Prostate gland (tissue), 2 donors: ENCODE measurements around the gene SCN1B. TPM values are rescaled to one million over a fixed set of nuclear protein-coding genes. Genes with fewer than 3 reads are reported as not detected.

ENCODE experiments used
- DNase-seq: peaks from one replicate; pipeline ENCODE4 v3.0.0-alpha.2; 2019; ENCODE audit warnings: low spot score
- H3K27ac ChIP-seq, 2 donors: fragments of 200-600 bp; sonication (generic); 2 replicates each; pipeline ENCODE4 v1.5.1; 2017 to 2019
- H3K27me3 ChIP-seq: fragments of 200-600 bp; sonication (generic); replicated peaks from 2 replicates; pipeline ENCODE4 v1.5.1; 2019; ENCODE audit not compliant: insufficient read depth
- H3K36me3 ChIP-seq, 2 donors: fragments of 200-600 bp; sonication (generic); 1 replicate in 1 of 2; 2 replicates in 1 of 2; pipeline versions ENCODE4 v1.5.1 to v1.8.1; 2017 to 2019
- H3K4me1 ChIP-seq: fragments of 200-600 bp; sonication (generic); replicated peaks from 2 replicates; pipeline ENCODE4 v1.5.1; 2019
- H3K4me3 ChIP-seq, 2 donors: fragments of 200-600 bp; sonication (generic); 2 replicates each; pipeline ENCODE4 v1.5.1; 2017 to 2019
- H3K9me3 ChIP-seq: fragments of 200-600 bp; sonication (generic); 2 replicates; pipeline ENCODE4 v1.5.1; 2017
- POLR2A ChIP-seq: fragments of 450-650 bp; IDR thresholded peaks from one replicate; pipeline ENCODE4 v1.6.1; 2016; ENCODE audit warnings: antibody characterized with exemption, mild to moderate bottlenecking
- POLR2AphosphoS5 ChIP-seq: sonication (generic); formaldehyde crosslinking; IDR thresholded peaks from one replicate; pipeline ENCODE4 v1.6.1; 2017; ENCODE audit warnings: antibody characterized with exemption
- whole genome bisulfite sequencing: methylation state at CpG from one replicate; pipeline ENCODE4 v1.1.5; 2018; 5-methylcytosine and 5-hydroxymethylcytosine counted together
- intact Hi-C: fragments of 100-400 bp; cut with DNase I; formaldehyde crosslinking; loops from one replicate; pipeline ENCODE4 v1.14.2; 2022
- total RNA-seq, 2 donors: library from RNA; depleted of rRNA; stranded (reverse); fragments of >200 nt; gene quantifications; one replicate each; pipeline ENCODE4 v1.1.0, GENCODE V29; 2016
- TF ChIP-seq, protein P1 (sequence below), 4 experiments: fragments of 200-600 bp in 2 of 4; fragments of 450-650 bp in 2 of 4; sonication (generic) in 2 of 4; IDR thresholded peaks; 1 replicate in 3 of 4; 2 replicates in 1 of 4; pipeline ENCODE4 v1.5.1; 2016 to 2019; ENCODE audit warnings: antibody characterized with exemption in 4 of 4, mild to moderate bottlenecking in 2 of 4, moderate library complexity in 2 of 4

Gene SCN1B
- total RNA-seq, 2 donors from 2014 or later: 9.7 to 10.6 TPM

GRCh38 chr19:35084509-35084762 lies 54.2 kb downstream of the SCN1B start:
- no peaks in the 10 kb centered on the region for H3K9me3 ChIP-seq
- H3K4me3 ChIP-seq: no peak overlapping the region
- 92% methylated on average over 3 of the region's 3 CpGs for WGBS
- H3K36me3 ChIP-seq: no peaks in the 10 kb centered on the region
- intact Hi-C loops: loop anchor here (10.0 kb wide), 1 partner anchor 110 kb away; no protein-coding TSS in a partner anchor
- H3K4me1 ChIP-seq: no peaks in the 10 kb centered on the region
- TF ChIP-seq POLR2AphosphoS5: no peak
- TF ChIP-seq, protein P1, sequence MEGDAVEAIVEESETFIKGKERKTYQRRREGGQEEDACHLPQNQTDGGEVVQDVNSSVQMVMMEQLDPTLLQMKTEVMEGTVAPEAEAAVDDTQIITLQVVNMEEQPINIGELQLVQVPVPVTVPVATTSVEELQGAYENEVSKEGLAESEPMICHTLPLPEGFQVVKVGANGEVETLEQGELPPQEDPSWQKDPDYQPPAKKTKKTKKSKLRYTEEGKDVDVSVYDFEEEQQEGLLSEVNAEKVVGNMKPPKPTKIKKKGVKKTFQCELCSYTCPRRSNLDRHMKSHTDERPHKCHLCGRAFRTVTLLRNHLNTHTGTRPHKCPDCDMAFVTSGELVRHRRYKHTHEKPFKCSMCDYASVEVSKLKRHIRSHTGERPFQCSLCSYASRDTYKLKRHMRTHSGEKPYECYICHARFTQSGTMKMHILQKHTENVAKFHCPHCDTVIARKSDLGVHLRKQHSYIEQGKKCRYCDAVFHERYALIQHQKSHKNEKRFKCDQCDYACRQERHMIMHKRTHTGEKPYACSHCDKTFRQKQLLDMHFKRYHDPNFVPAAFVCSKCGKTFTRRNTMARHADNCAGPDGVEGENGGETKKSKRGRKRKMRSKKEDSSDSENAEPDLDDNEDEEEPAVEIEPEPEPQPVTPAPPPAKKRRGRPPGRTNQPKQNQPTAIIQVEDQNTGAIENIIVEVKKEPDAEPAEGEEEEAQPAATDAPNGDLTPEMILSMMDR (IDR thresholded peaks at IDR 0.05): no peak
- no peak for TF ChIP-seq POLR2A
- DNase-seq: no peak
- no peaks in the 10 kb centered on the region for H3K27me3 ChIP-seq
- no peak overlapping the region for H3K27ac ChIP-seq

GRCh38 chr19:35085947-35086346 lies 55.7 kb downstream of the SCN1B start:
- no peaks in the 10 kb centered on the region for H3K4me1 ChIP-seq
- no peaks in the 10 kb centered on the region for H3K9me3 ChIP-seq
- H3K4me3 ChIP-seq: no peak overlapping the region
- no peaks in the 10 kb centered on the region for H3K27me3 ChIP-seq
- intact Hi-C loops: loop anchor here (10.0 kb wide), 1 partner anchor 111 kb away; no protein-coding TSS in a partner anchor
- TF ChIP-seq, protein P1 (IDR thresholded peaks at IDR 0.05): no peak
- TF ChIP-seq POLR2AphosphoS5: no peak
- DNase-seq: no peak
- H3K36me3 ChIP-seq: no peaks in the 10 kb centered on the region
- WGBS: 58% methylated on average over 6 of the region's 6 CpGs
- no peak overlapping the region for H3K27ac ChIP-seq

- TF ChIP-seq POLR2AphosphoS5: no peak
- no peak for TF ChIP-seq POLR2A
- TF ChIP-seq, protein P1 (IDR thresholded peaks at IDR 0.05): no peak
- no peaks in the 10 kb centered on the region for H3K27me3 ChIP-seq
- H3K36me3 ChIP-seq: no peaks in the 10 kb centered on the region
Observed at GRCh38 chr19:35086455-35086854, 56.2 kb downstream of the SCN1B start.

GRCh38 chr19:35087393-35087792 lies 57.1 kb downstream of the SCN1B start:
- intact Hi-C loops: loop anchor here (10.0 kb wide), 1 partner anchor 113 kb away; no protein-coding TSS in a partner anchor
- H3K27me3 ChIP-seq: no peaks in the 10 kb centered on the region
- DNase-seq: no peak
- H3K36me3 ChIP-seq: no peaks in the 10 kb centered on the region
- H3K4me3 ChIP-seq: no peak overlapping the region
- no peak overlapping the region for H3K27ac ChIP-seq
- H3K9me3 ChIP-seq: no peaks in the 10 kb centered on the region
- TF ChIP-seq POLR2AphosphoS5 (no peak), POLR2A (no peak)
- TF ChIP-seq, protein P1 (IDR thresholded peaks at IDR 0.05): no peak
- H3K4me1 ChIP-seq: no peaks in the 10 kb centered on the region

More at GRCh38 chr19:35086455-35086854, 56.2 kb downstream of the SCN1B start:
- Histone ChIP-seq H3K4me1 (no peaks in the 10 kb centered on the region), H3K4me3 (no peak overlapping the region), H3K9me3 (no peaks in the 10 kb centered on the region), H3K27ac (no peak overlapping the region)
- 86% methylated on average over 8 of the region's 8 CpGs for WGBS
- DNase-seq: no peak
- intact Hi-C loops: loop anchor here (10.0 kb wide), 1 partner anchor 112 kb away; no protein-coding TSS in a partner anchor

- Histone ChIP-seq H3K9me3 (no peaks in the 10 kb centered on the region), H3K27me3 (no peaks in the 10 kb centered on the region), H3K4me1 (no peaks in the 10 kb centered on the region), H3K27ac (no peak overlapping the region), H3K4me3 (no peak overlapping the region), H3K36me3 (no peaks in the 10 kb centered on the region)
- intact Hi-C loops: loop anchor here (10.0 kb wide), 1 partner anchor 114 kb away; no protein-coding TSS in a partner anchor
- DNase-seq: no peak
- TF ChIP-seq, protein P1 (IDR thresholded peaks at IDR 0.05): no peak
- no peak for TF ChIP-seq POLR2AphosphoS5
- TF ChIP-seq POLR2A: no peak
- 87% methylated on average over 8 of the region's 8 CpGs for WGBS
Observed at GRCh38 chr19:35088131-35088913, 58.1 kb downstream of the SCN1B start.
